RWPE1 (cell line): ENCODE results near the gene SOX12.
A peak's percentile ranks its signal among the peaks of the same experiment; 100 is the strongest.
"Not testable (repeated sequence)": the region's sequence is repeated elsewhere in the genome, so short reads cannot be mapped to it uniquely, and the experiment has no call there.

Source experiments
- CTCF ChIA-PET: fragments of 350-600 bp; sonication (Branson Sonifier 250); formaldehyde crosslinking; extraction: SDS; loops from one replicate; lab custom pipeline; 2021; lab: Yijun Ruan, JAX
- POLR2A ChIA-PET: fragments of 400-600 bp; formaldehyde crosslinking; extraction: SDS; loops from one replicate; lab custom pipeline; 2020; ENCODE audit warnings: antibody characterized with exemption; ENCODE audit not compliant: low non-redundant PET; lab: Yijun Ruan, JAX
- DNase-seq: peaks from one replicate; pipeline ENCODE4 v3.0.0; 2012; ENCODE audit warnings: low spot score
- H3K27ac ChIP-seq: fragments of 450-650 bp; 2 replicates; pipeline ENCODE4 v1.5.1; 2017
- CTCF ChIP-seq: fragments of 450-650 bp; conservative IDR thresholded peaks from 2 replicates; pipeline ENCODE4 v1.5.1; 2017; ENCODE audit warnings: low read depth, mild to moderate bottlenecking

The SOX12 gene

DNA sequence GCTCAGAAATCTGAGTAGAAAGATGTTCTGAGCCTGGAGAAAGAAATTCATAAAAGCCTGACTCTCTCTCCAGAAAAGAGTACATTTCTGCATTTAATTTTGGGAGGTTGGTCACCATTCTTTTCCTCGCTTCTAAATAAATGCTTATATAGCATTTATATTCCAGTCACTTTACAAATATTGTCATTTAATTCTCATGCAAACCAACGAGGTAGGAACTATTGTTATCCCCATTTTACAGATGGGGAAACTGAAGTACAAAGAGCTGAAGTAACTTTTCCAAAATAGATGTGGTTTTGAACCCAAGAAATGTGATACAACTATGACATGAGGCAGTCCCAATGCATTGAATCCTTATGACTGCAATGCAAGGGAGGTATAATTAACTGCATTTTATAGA, 50.7 kb downstream of the SOX12 start:
- H3K27ac ChIP-seq = peak overlapping the region; percentile 94; the same call in 1 of the 2 replicates
- ChIA-PET POLR2A (no interaction called here), CTCF (no interaction called here)
- no peak for TF ChIP-seq CTCF
- DNase-seq = no peak

DNA sequence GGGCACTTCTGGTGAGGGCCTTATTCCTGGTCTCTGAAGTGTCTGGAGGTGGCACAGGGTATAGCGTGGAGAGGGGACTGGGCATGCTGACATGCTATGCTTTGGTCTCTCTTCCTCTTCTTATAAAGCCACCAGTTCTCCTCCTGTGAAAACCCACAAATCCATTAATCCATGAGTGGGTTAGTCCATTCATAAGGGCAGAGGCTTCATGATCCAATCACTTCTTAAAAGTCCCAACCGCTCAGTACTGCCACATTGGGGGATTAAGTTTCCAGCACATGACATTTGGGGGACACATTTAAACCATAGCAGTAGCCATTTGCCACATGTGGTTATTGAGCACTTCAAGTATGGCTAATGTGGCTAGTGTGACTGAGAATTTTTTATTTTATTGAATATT, 51.4 kb downstream of the SOX12 start:
- TF ChIP-seq CTCF = no peak
- peak overlapping the region; percentile 99; the same call in 1 of the 2 replicates for H3K27ac ChIP-seq
- POLR2A ChIA-PET = no interaction called here
- no peak for DNase-seq
- CTCF ChIA-PET = no interaction called here

- DNase-seq, POLR2A ChIA-PET: not testable (repeated sequence)
- CTCF ChIA-PET = interaction anchor here (0.6 to 1.1 kb wide), 3 partner anchors 9 to 35 kb away, joined by 3 to 5 read pairs (median 3); no protein-coding TSS in a partner anchor
- peak overlapping the region; percentile 99 for H3K27ac ChIP-seq
These were observed 52.2 kb downstream of the SOX12 start for GRCh38 chr20:377578-377977.

GRCh38 chr20:378961-379336, 53.6 kb downstream of the SOX12 start:
- ChIA-PET CTCF (no interaction called here), POLR2A (interaction anchor here (0.8 to 3.5 kb wide), 2 partner anchors 16 to 28 kb away, joined by 3 to 41 read pairs; no protein-coding TSS in a partner anchor)
- no peak for TF ChIP-seq CTCF
- DNase-seq = no peak
- peak overlapping the region; percentile 99 for H3K27ac ChIP-seq
